HG03280 (cell line): ENCODE data around the gene CENPB.
"Not testable (repeated sequence)": the region's sequence is repeated elsewhere in the genome, so short reads cannot be mapped to it uniquely, and the experiment has no call there.

Experiments used
- ATAC-seq: cut with Tn5 transposase; IDR thresholded peaks from one replicate; pipeline ENCODE4 v1.9.1; 2021; ENCODE audit warnings: mild to moderate bottlenecking, moderate library complexity; ENCODE audit not compliant: unreplicated experiment

Gene CENPB

DNA sequence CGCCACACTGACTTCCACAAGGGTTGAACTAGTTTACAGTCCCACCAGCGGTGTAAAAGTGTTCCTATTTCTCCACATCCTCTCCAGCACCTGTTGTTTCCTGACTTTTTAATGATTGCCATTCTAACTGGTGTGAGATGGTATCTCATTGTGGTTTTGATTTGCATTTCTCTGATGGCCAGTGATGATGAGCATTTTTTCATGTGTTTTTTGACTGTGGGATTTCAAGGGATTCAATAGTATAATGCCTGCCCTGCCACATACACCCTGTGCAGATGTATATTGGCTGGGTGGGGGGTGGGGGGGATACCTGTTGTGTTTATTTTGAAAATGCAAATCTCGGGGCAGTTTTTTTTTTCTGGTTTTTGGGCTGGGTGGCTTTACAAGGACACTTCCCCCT, 7.6 kb upstream of the CENPB start:
- not testable (repeated sequence) for ATAC-seq

DNA sequence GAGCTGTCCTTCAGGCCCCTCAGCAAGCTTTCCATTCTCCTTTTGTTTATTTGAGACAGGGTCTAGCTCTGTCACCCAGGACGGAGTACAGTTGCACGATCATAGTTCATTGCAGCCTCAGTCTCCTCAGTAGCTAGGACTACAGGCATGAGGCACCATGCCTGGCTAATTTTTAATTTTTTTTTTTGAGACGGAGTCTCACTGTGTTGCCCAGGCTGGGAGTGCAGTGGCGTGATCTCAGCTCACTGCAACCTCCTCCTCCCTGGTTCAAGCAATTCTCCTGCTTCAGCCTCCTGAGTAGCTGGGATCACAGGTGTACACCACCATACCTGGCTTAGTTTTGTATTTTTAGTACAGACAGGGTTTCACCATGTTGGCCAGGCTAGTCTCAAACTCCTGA, 2.7 kb upstream of the CENPB start:
- ATAC-seq = not testable (repeated sequence)

DNA sequence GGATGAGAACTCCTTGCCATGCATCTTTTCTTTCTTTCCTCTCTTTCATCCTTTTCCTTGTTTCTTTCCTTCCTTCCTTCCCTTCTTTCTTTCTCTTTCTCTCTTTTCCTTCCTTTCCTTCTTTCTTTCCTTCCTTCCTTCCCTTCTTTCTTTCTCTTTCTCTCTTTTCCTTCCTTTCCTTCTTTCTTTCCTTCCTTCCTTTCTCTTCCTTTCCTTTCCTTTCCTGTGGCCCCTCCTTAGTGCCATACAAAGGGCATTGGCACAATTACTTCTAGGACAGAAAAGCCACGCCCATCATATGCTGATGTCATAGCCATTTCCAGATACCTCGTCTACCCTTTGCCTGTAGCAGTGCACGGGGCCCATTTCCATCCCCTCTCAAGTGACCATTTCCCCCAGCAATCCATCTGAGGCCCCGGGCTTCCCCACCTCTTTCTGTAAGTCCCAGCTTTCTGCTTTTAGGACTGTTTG, 2.2 kb upstream of the CENPB start:
- ATAC-seq = no peak

DNA sequence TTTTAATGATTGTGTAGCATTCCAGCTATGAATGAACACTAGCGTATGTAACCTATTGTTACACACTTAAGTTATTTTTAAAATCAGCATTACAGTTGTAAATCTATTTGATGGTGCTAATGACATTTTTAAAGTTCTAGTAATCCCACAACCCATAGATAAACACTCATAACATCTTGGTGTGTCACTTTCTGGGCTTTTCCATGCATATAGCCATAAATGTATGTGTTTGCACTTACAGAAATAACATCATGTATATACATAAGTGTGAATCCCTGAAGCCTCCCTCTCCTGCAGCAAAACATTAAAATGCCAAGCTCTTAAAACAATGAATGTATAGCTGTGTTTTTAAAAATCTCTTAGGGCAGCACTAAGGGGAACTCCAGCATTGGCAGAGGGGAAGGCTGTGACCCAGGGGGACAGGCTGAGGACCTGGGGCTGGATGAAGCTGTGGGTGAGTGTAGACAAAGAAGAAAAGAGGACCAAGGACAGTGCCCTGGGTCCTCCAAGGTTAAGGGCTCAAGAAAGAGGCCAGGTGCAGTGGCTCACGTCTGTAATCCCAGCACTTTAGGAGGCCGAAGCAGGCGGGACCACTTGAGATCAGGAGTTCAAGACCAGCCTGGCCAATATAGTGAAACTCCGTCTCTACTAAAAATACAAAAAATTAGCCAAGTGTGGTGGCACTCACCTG, 929 bp upstream of the CENPB start:
- no peak for ATAC-seq

DNA sequence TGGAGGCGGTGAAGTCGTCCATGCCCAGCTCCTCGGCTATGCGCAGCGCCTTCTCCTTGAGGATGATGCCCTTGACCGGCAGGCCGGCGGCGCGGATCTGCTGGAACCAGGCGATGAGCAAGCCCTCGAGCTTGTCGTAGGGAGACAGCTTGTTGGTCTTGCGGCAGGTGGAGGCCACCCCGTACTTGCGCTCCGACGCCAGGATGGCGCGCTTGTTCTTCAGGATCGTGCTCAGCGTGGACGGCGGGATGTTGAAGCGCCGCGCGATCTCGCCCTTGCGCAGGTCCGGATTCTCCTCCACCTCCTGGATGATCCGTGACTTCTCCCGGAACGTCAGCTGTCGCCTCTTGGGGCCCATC, 435 bp downstream of the CENPB start:
- peak; percentile 20 for ATAC-seq

DNA sequence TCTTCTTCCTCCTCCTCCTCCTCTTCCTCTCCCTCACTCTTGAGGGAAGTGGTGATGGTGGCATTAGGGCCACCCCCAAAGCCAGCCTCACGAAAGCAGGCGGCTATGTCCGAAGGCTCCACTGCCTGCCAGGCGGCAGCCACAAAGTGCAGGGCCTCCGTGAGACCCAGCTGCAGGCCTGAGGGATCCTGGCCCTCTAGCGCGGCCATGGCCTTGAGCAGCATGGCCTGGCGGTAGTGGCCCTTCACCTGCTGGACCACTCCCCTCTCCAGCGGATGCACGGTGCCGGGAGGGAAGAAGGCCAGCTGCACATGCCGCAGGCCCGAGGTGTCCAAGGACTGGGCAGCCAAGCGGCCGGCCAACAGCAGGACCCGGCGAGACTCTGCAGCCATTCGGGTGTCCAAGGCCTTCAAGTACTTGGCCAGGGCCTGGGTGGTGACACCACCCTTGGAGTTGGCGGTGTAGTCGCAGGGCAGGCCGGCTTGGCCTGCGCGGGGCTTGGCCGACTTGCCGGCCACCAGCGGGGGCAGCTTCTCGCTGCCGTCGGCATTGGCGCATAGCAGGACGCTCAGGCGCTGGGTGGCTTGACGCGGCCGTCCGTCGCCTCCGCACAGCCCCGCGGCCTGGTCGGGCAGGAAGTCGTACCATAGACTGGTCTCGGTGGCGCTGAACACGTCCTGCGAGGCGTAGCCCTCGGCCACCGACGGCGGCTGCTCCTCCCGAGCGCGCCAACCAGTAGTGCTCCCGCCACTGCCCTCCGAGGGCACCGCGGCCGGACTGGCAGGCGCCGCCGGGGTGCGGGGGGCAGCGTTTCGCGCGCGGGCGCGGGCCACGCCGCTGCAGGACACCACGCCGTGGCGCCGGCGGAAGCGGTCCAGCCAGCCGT, 1.1 kb downstream of the CENPB start:
- ATAC-seq = no peak

DNA sequence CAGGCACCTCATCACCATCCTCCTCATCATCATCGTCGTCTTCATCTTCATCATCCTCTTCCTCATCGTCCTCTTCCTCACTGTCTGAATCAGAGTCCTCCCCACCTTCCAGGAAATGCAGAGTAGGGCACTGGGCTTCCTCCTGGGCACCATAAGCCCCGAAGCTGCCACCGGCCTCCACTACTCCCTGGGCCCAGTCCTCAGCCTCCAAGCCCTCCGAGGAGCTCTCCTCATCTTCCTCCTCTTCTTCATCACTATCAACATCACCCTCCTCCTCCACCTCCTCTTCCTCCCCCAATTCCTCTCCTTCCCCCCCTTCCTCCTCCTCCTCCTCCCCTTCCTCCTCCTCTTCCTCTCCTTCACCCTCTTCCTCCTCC, 1.7 kb downstream of the CENPB start:
- ATAC-seq = no peak

DNA sequence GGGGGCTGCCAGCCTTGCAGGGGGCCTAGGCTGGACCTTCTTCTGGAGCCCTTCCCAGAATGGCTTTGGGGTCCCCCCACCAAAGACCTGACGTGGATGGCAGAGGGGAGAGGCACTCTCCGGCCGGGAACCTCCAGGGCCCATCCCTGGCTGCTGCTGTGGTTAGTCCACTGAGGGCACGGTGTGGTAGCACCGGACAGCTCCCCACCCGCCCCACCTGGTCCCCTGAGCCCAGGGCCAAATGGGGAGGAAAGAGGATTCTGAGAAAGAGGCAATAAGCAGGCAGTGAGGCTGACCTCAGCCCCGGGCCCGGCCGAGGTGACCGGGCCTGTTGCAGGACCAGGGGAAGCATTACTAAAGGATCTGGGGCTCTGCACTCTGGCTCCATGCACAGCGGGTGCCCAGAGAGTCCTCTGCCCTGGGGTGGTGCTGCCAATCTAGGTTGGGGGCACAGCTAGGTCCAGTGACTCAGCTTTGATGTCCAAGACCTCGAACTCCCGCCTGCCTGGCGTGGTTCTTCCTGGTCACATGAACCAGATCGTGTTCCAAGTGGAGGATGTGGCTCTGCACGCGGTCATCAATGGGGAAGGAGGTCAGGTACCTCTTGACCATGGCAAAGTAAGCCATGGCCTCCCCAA, 2.2 kb downstream of the CENPB start:
- no peak for ATAC-seq

DNA sequence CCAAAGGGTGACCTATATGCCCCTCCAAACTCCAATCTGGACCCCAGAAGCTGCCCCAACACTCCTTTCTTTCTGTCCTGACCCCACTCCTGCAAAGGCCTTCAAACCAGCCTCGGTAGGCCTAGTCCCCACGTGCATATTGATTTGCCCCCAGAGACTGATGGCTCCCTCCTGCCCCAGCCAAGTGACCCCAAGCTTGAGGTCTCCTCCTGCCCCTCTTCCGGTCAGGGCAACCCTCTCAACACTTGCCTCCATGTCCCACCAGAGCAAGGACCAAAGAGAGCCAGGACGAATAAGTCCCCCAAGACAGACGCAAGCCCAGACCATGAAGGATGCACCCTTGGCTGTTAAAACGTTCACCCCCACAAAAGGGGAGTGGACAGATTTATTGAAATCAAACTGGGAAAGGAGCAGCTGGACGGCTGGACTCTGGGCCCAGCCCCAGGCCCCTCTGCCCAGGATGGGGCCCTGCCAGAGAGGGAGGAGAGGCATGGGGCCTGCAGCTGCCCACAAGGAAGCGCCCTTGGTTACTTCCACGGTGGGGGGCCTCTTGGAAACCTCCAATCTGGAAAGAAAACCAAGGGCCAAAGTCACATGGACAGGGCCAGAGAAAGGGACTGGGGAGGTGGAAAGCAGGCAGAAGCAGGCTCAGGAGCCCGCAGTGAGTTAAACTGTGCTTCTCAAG, 2.9 kb downstream of the CENPB start:
- ATAC-seq = no peak

DNA sequence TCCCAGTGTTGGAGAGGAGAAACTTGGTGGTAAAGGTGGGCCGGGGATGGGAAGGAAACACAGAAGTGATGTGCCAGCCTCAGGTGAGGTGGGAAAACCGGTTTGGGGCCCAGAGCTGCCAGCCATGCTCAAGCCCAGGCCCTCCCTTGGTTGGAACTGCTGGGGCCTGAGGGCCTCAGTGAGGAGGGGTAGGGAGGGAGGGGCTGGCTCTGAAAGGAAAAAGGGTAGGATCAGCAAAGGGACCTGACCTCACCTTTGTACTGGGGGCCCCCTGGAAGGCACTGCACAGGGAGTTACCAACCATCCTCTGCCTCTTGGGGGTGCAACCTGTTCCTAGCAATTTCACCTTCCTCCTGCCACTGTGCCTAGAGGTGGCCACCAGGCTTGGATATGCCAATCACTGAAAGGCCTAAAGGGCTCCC, 3.5 kb downstream of the CENPB start:
- no peak for ATAC-seq

DNA sequence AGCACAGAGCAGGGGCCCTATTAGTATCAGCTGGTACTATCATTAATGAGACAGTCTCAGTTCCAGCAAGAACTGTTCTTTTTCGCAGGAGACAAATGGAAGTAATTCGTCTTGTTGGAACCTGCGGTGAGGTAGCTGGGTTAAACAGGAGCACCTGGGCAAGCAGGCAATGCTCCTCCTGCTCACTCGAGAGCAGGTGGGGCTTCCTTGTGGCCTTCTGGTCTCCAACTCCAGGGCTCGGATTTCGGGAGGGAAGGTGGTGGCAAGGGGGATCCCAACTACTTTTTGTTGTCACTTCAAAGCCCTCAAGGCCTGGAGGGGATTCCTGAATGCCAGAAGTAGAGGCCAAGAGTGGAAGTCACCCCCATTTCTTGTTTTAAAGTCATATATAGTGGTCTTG, 3.9 kb downstream of the CENPB start:
- no peak for ATAC-seq

DNA sequence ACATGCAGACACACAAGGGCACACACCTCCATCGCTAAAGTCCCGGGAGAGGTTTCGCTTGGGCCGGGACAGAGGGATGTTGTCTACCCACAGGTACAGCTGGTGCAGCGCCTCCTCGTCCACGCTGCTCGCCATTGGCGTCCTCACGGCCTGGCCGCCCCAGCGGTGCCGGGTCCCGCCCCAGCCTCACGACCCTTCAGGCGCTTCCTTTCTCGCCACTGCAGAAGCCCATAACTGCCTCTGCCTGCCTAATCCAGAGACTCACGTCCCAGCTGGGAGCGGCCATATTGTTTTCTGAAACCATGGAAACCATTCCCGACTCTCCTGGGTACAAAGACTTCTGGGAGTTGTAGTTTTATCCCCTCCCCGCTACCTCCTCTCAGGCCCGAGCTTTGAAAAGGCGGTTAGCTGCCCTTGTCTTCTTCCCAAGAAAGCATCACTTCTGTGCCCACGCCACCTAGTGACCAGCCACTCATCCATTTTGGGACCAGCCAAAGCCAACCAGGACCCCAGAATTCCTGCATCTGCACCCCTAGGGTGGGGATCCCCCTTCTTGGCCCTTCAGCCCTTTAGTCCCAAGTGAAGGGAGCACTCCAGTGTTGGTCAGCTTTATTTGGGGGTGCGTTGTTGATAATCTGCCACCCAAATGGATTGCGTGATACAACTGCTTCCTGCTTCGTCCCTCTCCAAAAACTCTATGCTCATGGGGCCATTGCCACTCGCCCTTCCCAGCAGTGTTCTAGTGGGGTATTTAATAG, 5.2 kb downstream of the CENPB start, which contains the start of gene SPEF1:
SPEF1 (minus strand) TSS at position 296 of the 758 bp plus-strand sequence; CDS start at position 135, 161 bp downstream.
- ATAC-seq = peak; percentile 60

DNA sequence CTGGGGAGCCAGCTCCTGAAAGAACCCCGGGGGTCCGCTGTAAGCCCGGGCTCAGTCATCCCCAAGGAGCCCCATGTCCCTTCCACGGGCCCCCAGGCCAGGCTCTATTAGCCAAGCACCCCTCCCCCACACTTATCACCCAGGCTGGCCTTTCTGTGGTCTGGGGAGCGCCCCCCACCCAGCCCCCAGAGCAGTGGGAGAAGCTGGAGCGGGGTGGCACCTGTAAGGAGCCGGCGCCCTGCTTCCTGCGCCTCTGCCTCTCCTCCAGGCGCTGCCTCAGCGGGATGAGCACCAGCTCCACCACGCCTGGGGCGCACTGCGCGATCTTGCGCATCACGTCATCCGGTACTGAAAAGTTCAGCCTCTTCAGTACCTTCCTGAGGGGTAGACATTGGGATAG, 7.6 kb downstream of the CENPB start:
- ATAC-seq = no peak

DNA sequence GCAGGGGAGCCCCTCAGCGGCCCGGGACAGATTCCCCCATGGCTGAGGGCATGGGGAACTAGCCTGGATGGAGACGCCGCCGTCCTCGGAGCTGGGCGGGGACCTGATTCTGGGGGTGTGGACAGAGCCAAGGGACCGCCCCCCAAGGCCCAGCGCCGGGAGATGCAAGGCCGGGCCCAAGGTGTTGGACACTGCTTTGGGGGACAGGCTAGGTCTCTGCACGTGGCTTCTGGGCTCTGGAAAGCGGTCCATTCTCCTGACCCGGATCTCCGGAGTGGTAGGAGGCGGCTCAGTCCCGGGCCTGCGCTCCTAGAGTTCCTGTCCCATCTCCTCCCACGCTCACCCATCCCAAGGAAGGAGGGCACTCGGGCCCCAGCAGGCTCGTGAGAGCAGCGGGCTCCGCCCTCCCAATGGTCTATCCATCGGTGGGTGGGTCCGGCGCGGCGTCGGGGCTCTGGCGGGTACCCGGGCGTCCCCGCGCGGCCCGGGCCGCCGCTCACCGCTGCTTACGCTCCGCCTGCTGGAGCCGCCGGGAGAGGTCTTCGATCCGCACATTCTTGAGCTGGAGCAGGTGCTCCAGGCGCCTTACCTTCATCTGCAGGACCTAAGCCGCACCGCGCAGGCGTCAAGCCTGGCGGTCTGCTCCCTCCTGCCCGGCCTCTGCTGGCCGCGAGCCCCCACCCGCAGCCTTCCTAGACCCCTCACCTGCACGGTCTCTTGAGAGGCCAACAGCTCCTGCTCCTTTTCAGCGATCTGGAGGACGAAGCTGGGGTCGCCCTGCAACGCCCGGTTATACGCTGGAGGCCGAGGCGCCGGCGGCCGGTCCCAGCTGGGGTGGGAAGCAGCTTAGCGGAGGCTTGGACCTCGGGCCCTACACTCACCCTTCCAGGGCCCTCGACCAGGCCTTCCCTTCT, 8.6 kb downstream of the CENPB start:
- no peak for ATAC-seq

DNA sequence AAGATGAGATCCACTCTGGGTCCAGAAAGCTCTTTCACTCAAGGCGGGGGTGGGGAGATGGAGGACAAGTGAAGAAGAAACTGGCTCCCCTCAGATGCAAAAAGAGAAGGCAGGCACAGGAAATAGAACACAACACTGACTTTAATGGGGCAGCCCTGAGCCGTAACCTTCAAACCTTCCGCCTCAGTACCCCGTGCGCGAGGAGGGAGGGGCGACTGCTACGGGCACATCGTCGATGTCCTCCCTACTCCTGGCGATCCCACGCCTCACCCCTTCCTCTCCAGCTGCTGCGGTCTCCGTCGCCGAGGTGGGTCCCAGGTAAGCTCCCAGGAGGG, 9.2 kb downstream of the CENPB start:
- ATAC-seq = no peak

DNA sequence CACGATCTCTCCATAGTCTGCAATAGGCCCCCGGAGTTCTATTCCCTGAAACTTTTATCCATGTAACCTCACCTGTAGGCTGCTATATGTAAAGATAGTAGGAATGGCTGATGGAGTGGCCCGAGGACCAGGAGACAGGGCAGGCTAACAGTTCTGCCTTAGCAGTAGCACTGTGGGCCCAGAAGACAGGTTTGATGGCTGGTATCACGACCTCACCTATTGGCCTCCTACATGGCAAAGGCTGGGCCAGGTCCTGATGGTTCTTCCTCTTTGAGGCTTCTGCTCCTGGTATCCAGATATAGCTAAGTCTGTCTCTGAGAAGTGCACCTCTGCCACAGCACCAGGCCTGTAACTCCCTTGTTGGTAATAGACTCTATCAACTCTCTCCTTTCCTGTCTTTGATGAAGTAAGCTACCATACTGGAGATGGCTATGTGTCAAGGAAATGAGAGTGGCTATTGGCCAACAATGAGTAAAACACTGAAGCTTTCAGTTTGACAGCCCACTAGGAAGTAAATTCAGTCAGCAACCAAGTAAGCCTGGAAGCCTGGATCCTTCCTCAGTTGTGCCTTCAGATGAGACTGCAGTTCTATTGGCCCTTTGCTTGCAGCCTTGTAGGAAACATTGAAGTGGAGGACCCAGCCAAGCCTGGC, 11.0 kb downstream of the CENPB start:
- no peak for ATAC-seq

DNA sequence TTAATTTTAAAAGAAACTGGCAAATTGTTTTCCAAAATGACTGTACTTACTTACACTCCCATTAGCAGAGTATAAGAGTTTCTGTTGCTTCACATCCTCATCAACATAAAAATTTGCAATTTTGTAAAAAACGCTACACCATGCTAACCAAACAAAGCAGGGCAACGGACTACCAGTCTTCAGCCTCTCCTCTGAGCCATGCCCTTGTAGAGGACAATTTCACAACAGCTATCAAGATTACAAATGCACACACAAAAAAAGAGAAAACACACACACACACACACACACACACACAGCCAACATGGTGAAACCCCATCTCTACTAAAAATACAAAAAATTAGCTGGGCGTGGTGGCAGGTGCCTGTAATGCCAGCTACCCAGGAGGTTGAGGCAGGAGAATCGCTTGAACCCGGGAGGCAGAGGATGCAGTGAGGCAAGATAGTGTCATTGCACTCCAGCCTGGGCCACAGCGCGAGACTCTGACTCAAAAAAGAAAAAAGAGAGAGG, 14.9 kb downstream of the CENPB start:
- ATAC-seq = no peak

DNA sequence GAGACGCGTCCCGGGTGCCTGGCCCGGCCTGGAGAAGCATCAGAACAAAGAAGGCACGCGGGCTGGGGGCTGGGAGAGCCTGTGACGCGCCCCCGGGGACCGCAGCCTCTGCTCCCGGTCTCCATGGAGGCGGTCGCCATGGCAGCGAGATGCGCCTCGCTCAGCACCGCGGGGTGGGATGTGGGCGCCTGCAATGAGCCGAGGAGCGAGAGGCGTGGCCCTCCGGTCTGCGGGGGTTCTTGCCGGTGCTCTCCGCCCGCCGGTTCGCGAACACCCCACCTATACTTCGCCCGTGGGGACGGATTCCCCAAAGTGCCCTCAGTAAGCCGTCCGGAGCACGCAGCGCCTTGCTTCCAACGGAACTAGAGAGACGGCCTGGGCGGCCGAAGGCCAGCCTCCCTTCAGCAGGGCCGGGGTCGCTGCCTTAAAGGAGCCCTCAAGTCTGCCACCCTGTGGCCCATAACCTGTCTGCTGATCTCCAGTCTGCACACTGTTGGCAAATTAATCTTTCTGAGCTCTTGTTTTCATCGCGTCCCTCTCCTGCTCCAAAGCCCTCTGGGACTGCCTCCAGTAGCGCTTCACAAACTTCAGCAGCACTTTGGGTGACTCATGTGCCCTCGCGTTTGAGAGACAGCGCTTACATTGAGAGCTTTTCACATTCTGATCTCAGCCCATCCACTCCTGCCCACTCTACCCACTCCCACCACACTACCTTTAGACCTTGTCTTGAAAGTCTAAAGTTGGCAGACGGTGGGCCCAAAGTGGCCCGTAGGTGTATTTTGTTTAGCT, 18.0 kb downstream of the CENPB start:
- ATAC-seq = peak; percentile 31
